Gastrocnemius medialis (tissue), 4 donors: ENCODE data around the gene SYT2.

Experiments
- CTCF ChIP-seq, 5 experiments: fragments of 450-650 bp in 3 of 5; fragments of 200-600 bp in 2 of 5; sonication (generic) in 2 of 5; IDR thresholded peaks in 4 of 5; conservative IDR thresholded peaks in 1 of 5; 1 replicate in 4 of 5; 2 replicates in 1 of 5; pipeline ENCODE4 v1.5.1; 2016 to 2019; ENCODE audit warnings: antibody characterized with exemption in 5 of 5, mild to moderate bottlenecking in 3 of 5, moderate library complexity in 3 of 5
- POLR2A ChIP-seq, 2 donors: fragments of 450-650 bp; IDR thresholded peaks; one replicate each; pipeline ENCODE4 v1.6.1; 2017; ENCODE audit warnings: antibody characterized with exemption in 2 of 2, mild to moderate bottlenecking in 2 of 2, moderate library complexity in 2 of 2

DNA sequence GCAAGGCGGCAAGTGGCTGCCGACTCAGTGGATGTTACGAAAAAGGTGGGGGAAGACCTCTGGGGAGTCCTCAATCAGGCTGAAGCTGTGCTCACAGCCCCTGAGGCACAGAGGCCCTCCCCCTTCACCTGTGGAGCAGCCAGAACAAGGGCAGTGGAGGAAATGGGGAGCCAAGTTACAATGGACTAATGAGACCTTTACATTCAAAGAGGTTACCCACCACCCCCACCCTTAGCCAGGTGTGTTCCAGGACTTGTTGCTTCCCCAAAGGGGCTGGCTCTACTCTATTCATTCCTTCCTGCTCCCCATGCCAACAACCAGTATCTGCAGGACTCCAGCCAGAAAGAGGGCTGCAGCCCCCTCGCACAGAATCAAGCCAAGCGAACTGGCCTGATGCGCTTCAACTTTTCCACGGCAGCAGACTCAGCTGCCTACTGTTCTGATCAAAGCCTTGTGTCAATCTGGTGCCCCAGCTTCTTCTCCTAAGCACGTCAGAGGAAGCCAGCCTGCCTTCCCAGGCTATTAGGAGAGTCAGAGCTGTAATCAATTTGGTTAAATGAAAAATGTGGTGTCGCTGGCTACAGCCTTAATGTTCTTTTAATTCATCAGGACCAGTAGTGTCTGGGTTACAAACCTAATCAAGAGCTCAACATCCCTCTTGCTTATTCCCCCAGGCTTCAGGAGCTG is 1.8 kb upstream of the SYT2 start:
- TF ChIP-seq CTCF (IDR thresholded peaks at IDR 0.05 in 4 of 5, conservative IDR thresholded peaks at IDR 0.05 in 1 of 5), result no peak
- TF ChIP-seq POLR2A (IDR thresholded peaks at IDR 0.05), result no peak
